ENCODE measurements around the gene RIBC2.

Gene RIBC2

GRCh38 chr22:45475063-45475747 is 61.7 kb downstream of the RIBC2 start:
- DNase-seq (ENCODE audit: low read depth): peak; percentile 77

- no peak for DNase-seq (ENCODE audit: low read depth)
These were observed 62.5 kb downstream of the RIBC2 start for GRCh38 chr22:45475851-45476514.

- no peak for DNase-seq (ENCODE audit: low read depth)
These were observed 63.3 kb downstream of the RIBC2 start for GRCh38 chr22:45476814-45477213.

GRCh38 chr22:45477366-45478107 is 64.0 kb downstream of the RIBC2 start:
- DNase-seq (ENCODE audit: low read depth): no peak

- DNase-seq (ENCODE audit: low read depth): peak; percentile 96
These were observed 64.7 kb downstream of the RIBC2 start for GRCh38 chr22:45478108-45478771.

GRCh38 chr22:45480717-45481116 is 67.2 kb downstream of the RIBC2 start:
- DNase-seq (ENCODE audit: low read depth): no peak

GRCh38 chr22:45481661-45482060 is 68.2 kb downstream of the RIBC2 start:
- no peak for DNase-seq (ENCODE audit: low read depth)

Measured in fibroblast of the conjunctiva (primary cell).